Measurements from ENCODE around the gene CSAD.

Gene CSAD

GRCh38 chr12:53180220-53180930 lies at the start of gene CSAD, which contains the start of gene ZNF740:
CSAD (minus strand) TSS chr12:53180925; CDS start chr12:53173470, 7,455 bp downstream.
ZNF740 (plus strand) TSS chr12:53180722; CDS start chr12:53181984, 1,262 bp downstream.
- DNase-seq (ENCODE audit: extremely low spot score, insufficient read length, low read depth): peak; percentile 98
- FAIRE-seq: peak; percentile 97

GRCh38 chr12:53230108-53230845 lies 49.6 kb upstream of the CSAD start:
- FAIRE-seq: no peak

GRCh38 chr12:53229454-53229853 lies 48.7 kb upstream of the CSAD start:
- FAIRE-seq (no peak), DNase-seq (ENCODE audit: extremely low spot score, insufficient read length, low read depth) (no peak)

More at GRCh38 chr12:53230108-53230845, 49.6 kb upstream of the CSAD start:
- DNase-seq (ENCODE audit: extremely low spot score, insufficient read length, low read depth): no peak

GRCh38 chr12:53227836-53228235 lies 47.1 kb upstream of the CSAD start:
- DNase-seq (ENCODE audit: extremely low spot score, insufficient read length, low read depth) (no peak), FAIRE-seq (no peak)

- DNase-seq (ENCODE audit: extremely low spot score, insufficient read length, low read depth): no peak
- FAIRE-seq: no peak
These were observed 46.6 kb upstream of the CSAD start for GRCh38 chr12:53227341-53227740.

GRCh38 chr12:53226815-53227214 lies 46.1 kb upstream of the CSAD start:
- DNase-seq (ENCODE audit: extremely low spot score, insufficient read length, low read depth) (no peak), FAIRE-seq (no peak)

- DNase-seq (ENCODE audit: extremely low spot score, insufficient read length, low read depth) (no peak), FAIRE-seq (no peak)
These were observed 45.1 kb upstream of the CSAD start for GRCh38 chr12:53225635-53226424.

GRCh38 chr12:53224897-53225634 lies 44.3 kb upstream of the CSAD start:
- DNase-seq (ENCODE audit: extremely low spot score, insufficient read length, low read depth): no peak
- no peak for FAIRE-seq

- FAIRE-seq: no peak
- no peak for DNase-seq (ENCODE audit: extremely low spot score, insufficient read length, low read depth)
These were observed 43.6 kb upstream of the CSAD start for GRCh38 chr12:53224061-53224896.

GRCh38 chr12:53223389-53224060 lies 42.8 kb upstream of the CSAD start:
- DNase-seq (ENCODE audit: extremely low spot score, insufficient read length, low read depth) (no peak), FAIRE-seq (no peak)

GRCh38 chr12:53222806-53223261 lies 42.1 kb upstream of the CSAD start:
- no peak for DNase-seq (ENCODE audit: extremely low spot score, insufficient read length, low read depth)
- FAIRE-seq: no peak

GRCh38 chr12:53222170-53222721 lies 41.5 kb upstream of the CSAD start:
- DNase-seq (ENCODE audit: extremely low spot score, insufficient read length, low read depth) (no peak), FAIRE-seq (no peak)

- FAIRE-seq (no peak), DNase-seq (ENCODE audit: extremely low spot score, insufficient read length, low read depth) (peak; percentile 40)
These were observed 40.7 kb upstream of the CSAD start for GRCh38 chr12:53221203-53222080.

- peak; percentile 62 for FAIRE-seq
These were observed 40.0 kb upstream of the CSAD start for GRCh38 chr12:53220694-53221202.

GRCh38 chr12:53219956-53220693 lies 39.4 kb upstream of the CSAD start:
- peak; percentile 47 for FAIRE-seq
- DNase-seq (ENCODE audit: extremely low spot score, insufficient read length, low read depth): peak; percentile 55

More at GRCh38 chr12:53220694-53221202, 40.0 kb upstream of the CSAD start:
- peak; percentile 84 for DNase-seq (ENCODE audit: extremely low spot score, insufficient read length, low read depth)

GRCh38 chr12:53219292-53219955 lies 38.7 kb upstream of the CSAD start:
- peak; percentile 73 for FAIRE-seq
- DNase-seq (ENCODE audit: extremely low spot score, insufficient read length, low read depth): no peak

Measured in GM18507 (cell line).